HepG2 (cell line): ENCODE results near the gene CCZ1B. TPM values are rescaled to one million over a fixed set of nuclear protein-coding genes. Genes with fewer than 3 reads are reported as not detected.
"Not testable (repeated sequence)": the region's sequence is repeated elsewhere in the genome, so short reads cannot be mapped to it uniquely, and the experiment has no call there.

Experiments
- ATAC-seq: fragments of 200-7000 bp; cut with Tn5 transposase; 3 replicates; pipeline ENCODE4 v1.9.1; 2020; ENCODE audit warnings: mild to moderate bottlenecking, moderate library complexity
- BruUV-seq: library from RNA; stranded (reverse); fragments of 400-500 nt; replicated peaks from 2 replicates; lab custom pipeline; 2021; lab: Mats Ljungman, UMichigan
- CTCF ChIA-PET: fragments of 300-600 bp; formaldehyde crosslinking; extraction: SDS; loops from one replicate; lab custom pipeline; 2021; ENCODE audit warnings: low total read pairs, inconsistent platforms, low intra/inter-chr PET ratio; lab: Yijun Ruan, JAX
- POLR2A ChIA-PET: fragments of 350-600 bp; sonication (Branson Sonifier 250); formaldehyde crosslinking; loops from one replicate; lab custom pipeline; 2020; ENCODE audit warnings: antibody characterized with exemption, inconsistent platforms; lab: Yijun Ruan, JAX
- DNase-seq: peaks from one replicate; pipeline ENCODE4 v3.0.0-alpha.2; 2015; ENCODE audit warnings: low spot score
- FAIRE-seq: peaks from 3 replicates; lab custom pipeline; 2011; peaks lifted over from hg19 to GRCh38; lab: Jason Lieb, UNC
- H2AFZ ChIP-seq: one replicate; pipeline ENCODE4 v1.6.1; 2011; ENCODE audit warnings: low read length, inconsistent platforms
- H3K27ac ChIP-seq: fragments of 300-600 bp; 3 replicates; pipeline ENCODE4 v1.8.0; 2011; ENCODE audit warnings: mixed run types, mild to moderate bottlenecking, mixed read lengths, low read length, inconsistent platforms; ENCODE audit not compliant: insufficient read depth; ENCODE audit errors: extremely low read length
- H3K27me3 ChIP-seq, 2 experiments: fragments of 200-600 bp in 1 of 2; 2 replicates in 1 of 2; 3 replicates in 1 of 2; pipeline versions ENCODE4 v1.6.0 to v1.8.0; 2011; ENCODE audit warnings: low read length in 2 of 2, mild to moderate bottlenecking in 2 of 2, moderate library complexity in 2 of 2, inconsistent platforms in 1 of 2; ENCODE audit not compliant: insufficient read depth in 2 of 2, control insufficient read depth in 1 of 2
- H3K36me3 ChIP-seq, 2 experiments: fragments of 200-600 bp in 1 of 2; replicated peaks in 1 of 2; 2 replicates in 1 of 2; 3 replicates in 1 of 2; pipeline versions ENCODE4 v1.5.1 to v1.8.0; 2011; ENCODE audit warnings: low read length in 2 of 2, inconsistent platforms in 1 of 2; ENCODE audit not compliant: insufficient read depth in 2 of 2, control insufficient read depth in 1 of 2
- H3K4me1 ChIP-seq: 2 replicates; pipeline ENCODE4 v1.5.1; 2012; ENCODE audit warnings: low read length, inconsistent platforms; ENCODE audit not compliant: insufficient read depth
- H3K4me2 ChIP-seq: 2 replicates; pipeline ENCODE4 v1.6.0; 2011; ENCODE audit warnings: low read depth, low read length, inconsistent platforms
- H3K4me3 ChIP-seq, 3 experiments: fragments of 200-600 bp in 1 of 3; sonication (generic), shearing (Covaris generic) in 1 of 3; replicated peaks in 1 of 3; 2 replicates each; pipeline ENCODE4 v1.5.1; 2011 to 2016; ENCODE audit warnings: low read length in 3 of 3, inconsistent platforms in 2 of 3, low read depth in 2 of 3, mild to moderate bottlenecking in 2 of 3, control low read depth in 1 of 3, mixed read lengths in 1 of 3; ENCODE audit not compliant: insufficient read depth in 1 of 3
- H3K79me2 ChIP-seq: one replicate; pipeline ENCODE4 v1.6.1; 2011; ENCODE audit warnings: low read length, inconsistent platforms; ENCODE audit not compliant: insufficient read depth
- H3K9ac ChIP-seq: 2 replicates; pipeline ENCODE4 v1.6.0; 2011; ENCODE audit warnings: mild to moderate bottlenecking, low read depth, low read length, inconsistent platforms; ENCODE audit not compliant: insufficient read depth
- H3K9me3 ChIP-seq: 2 replicates; pipeline ENCODE4 v1.5.1; 2012; ENCODE audit warnings: mild to moderate bottlenecking, low read length
- H4K20me1 ChIP-seq: 2 replicates; pipeline ENCODE4 v1.6.0; 2011; ENCODE audit warnings: inconsistent platforms, mild to moderate bottlenecking, low read length, moderate library complexity; ENCODE audit not compliant: insufficient read depth
- YEATS4 ChIP-seq: sonication (generic); formaldehyde crosslinking; IDR thresholded peaks from 2 replicates; pipeline ENCODE4 v1.4.0; 2020; ENCODE audit warnings: missing genetic modification reagents, borderline replicate concordance
- ZMYM4 ChIP-seq: sonication (generic); formaldehyde crosslinking; IDR thresholded peaks from 2 replicates; pipeline ENCODE4 v1.8.1; 2023; ENCODE audit warnings: mild to moderate bottlenecking, missing genetic modification reagents
- ZNF574 ChIP-seq: sonication (generic); formaldehyde crosslinking; IDR thresholded peaks from 2 replicates; pipeline ENCODE4 v1.4.0; 2020; ENCODE audit warnings: missing genetic modification reagents
- ZNF652 ChIP-seq: IDR thresholded peaks from 2 replicates; pipeline ENCODE4 v1.6.1; 2016; ENCODE audit warnings: low read depth, borderline replicate concordance
- WGBS: methylation state at CpG from one replicate; pipeline ENCODE4 v1.1.6; 2017; ENCODE audit warnings: low lambda C conversion rate; 5-methylcytosine and 5-hydroxymethylcytosine counted together
- in situ Hi-C: cut with HindIII; loops from 2 replicates; pipeline ENCODE4 v1.10.0; 2017; ENCODE audit warnings: low pct_unique_long_range_greater_than_20kb; ENCODE audit not compliant: extremely low pct_ligation_motif_present
- intact Hi-C: fragments of 100-400 bp; cut with micrococcal nuclease; formaldehyde crosslinking; loops from one replicate; pipeline ENCODE4 v1.10.0; 2022; ENCODE audit not compliant: unreplicated experiment
- polyA plus RNA-seq, 8 experiments: library from polyadenylated mRNA; depleted of rRNA in 3 of 8; stranded (reverse) in 7 of 8; unstranded in 1 of 8; fragments of >200 nt; fragmentation: Illumina TruSeq in 4 of 8; extraction: Trizol in 4 of 8; gene quantifications; 2 replicates each; pipeline versions ENCODE4 v1.2.1 to v1.2.3, GENCODE V29; 2011 to 2016; ENCODE audit warnings: low read depth in 4 of 8, missing spikeins in 1 of 8, mixed read lengths in 1 of 8; ENCODE audit not compliant: insufficient read depth in 1 of 8
- total RNA-seq, 5 experiments: library from RNA; depleted of rRNA; stranded (reverse); fragments of >200 nt; fragmentation: Illumina TruSeq; extraction: Trizol; gene quantifications; 2 replicates each; pipeline ENCODE4 v1.2.3, GENCODE V29; 2016; ENCODE audit warnings: low read depth in 1 of 5

CCZ1B gene
- total and polyA plus RNA-seq, 2 of the 13 experiments (the other 11 are each of a cell fraction or from before 2014, with no cell fraction given) = 24.4 to 50.0 TPM

DNA sequence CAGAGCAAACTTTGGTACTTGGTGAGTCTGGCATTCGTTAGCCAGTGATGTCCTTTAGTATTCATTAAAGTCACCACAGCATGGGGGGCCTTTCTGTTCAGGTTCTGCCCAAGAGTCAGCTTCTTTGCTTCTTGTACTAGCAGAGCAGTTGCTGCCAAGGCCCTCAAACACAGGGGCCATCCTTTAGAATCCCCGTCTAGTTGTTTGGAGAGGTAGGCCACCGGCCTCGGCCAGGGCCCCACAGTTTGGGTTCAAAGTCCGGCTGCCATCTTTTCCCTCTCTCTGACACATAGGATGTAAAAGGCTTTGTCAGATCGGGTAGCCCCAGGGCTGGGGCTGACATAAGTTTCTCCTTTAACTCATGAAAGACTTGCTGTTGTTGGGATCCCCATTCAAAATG is 17.6 kb upstream of the CCZ1B start (continued):
- 0 out of 2 replicates have a peak, but pooled peaks have one; percentile 24 for TF ChIP-seq ZNF574 (CRISPR knock-in tag)

GRCh38 chr7:6843092-6843491 is 17.0 kb upstream of the CCZ1B start:
- H4K20me1 ChIP-seq, H3K79me2 ChIP-seq, POLR2A ChIA-PET, H3K9me3 ChIP-seq, H3K27ac ChIP-seq, BruUV-seq, in situ Hi-C loops, DNase-seq, ATAC-seq, H3K36me3 ChIP-seq, H3K27me3 ChIP-seq, CTCF ChIA-PET, FAIRE-seq, intact Hi-C loops, H2AFZ ChIP-seq: not testable (repeated sequence)
- peak overlapping the region in 1 of 3 experiments; percentile 40; a peak in 2 of 6 replicates for H3K4me3 ChIP-seq
- WGBS = 23% methylated on average over 5 of the region's 5 CpGs
- H3K4me2 ChIP-seq = peak overlapping the region; percentile 72
- peak overlapping the region; percentile 39 for H3K9ac ChIP-seq
- peaks cover 36% of the 10 kb centered on the region for H3K4me1 ChIP-seq
- peak; percentile 96 for TF ChIP-seq ZNF652 (CRISPR knock-in tag)
- TF ChIP-seq YEATS4 (CRISPR knock-in tag) = peak; percentile 49; the same call in 1 of the 2 replicates
- peak; percentile 1; the same call in 1 of the 2 replicates for TF ChIP-seq ZMYM4 (CRISPR knock-in tag)

DNA sequence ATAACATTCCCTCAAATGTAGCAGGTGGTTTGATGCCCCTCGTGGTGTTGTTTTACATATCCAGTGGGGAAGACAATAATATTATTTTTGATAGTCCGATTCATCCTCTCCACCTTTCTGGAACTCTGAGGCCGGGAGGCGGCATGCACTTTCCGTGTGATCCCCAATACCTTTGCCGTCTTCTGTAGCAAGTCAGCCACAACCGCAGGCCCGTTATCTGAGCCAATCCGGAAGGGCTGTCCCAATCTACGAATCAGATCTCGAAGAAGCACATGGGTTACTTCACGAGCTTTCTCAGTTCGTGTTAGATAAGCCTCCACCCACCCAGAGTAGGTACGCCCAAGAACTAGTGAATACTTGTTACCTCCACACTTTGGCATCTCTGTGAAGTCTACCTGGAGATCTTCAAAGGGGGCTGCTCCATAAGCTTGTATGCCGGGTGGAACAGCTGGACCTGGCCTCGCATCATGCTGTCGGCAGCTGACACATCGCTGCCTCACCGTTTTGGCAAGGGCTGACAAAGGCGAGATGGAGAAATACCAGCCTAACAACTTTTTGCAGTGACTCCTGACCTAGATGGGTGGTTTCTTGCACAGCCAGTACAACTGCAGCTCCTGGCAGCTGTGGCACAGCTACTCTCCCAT is 16.3 kb upstream of the CCZ1B start:
- ATAC-seq, DNase-seq, H3K9me3 ChIP-seq, H4K20me1 ChIP-seq, H3K27ac ChIP-seq, H3K9ac ChIP-seq, CTCF ChIA-PET, in situ Hi-C loops, H2AFZ ChIP-seq, H3K4me2 ChIP-seq, FAIRE-seq, H3K27me3 ChIP-seq, POLR2A ChIA-PET, H3K4me3 ChIP-seq, H3K79me2 ChIP-seq, intact Hi-C loops, BruUV-seq, H3K36me3 ChIP-seq: not testable (repeated sequence)
- 81% methylated on average over 14 of the region's 20 CpGs for WGBS
- peaks cover 36% of the 10 kb centered on the region for H3K4me1 ChIP-seq

DNA sequence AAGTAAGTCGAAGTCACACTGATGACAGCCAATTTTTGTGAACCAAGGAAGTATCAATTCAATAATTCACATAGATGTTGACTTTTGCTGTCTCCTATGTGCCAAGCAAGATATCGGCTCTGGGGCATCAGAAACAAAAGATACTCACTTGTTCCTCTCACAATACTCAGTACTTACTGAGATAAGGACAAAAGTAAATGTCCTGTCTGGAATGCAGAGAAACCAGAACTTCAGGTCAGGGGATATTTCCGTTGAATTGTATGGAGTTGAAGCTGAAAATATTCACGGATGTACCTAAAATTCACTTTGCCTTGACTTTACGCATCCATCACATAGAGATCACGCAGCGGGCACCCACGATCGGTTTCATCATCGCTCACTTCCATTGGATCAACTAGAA is 11.0 kb upstream of the CCZ1B start:
- H3K27me3 ChIP-seq, H3K36me3 ChIP-seq, CTCF ChIA-PET, H3K9ac ChIP-seq, H3K9me3 ChIP-seq, BruUV-seq, in situ Hi-C loops, H4K20me1 ChIP-seq, H3K4me3 ChIP-seq, DNase-seq, H3K4me1 ChIP-seq, H2AFZ ChIP-seq, intact Hi-C loops, POLR2A ChIA-PET, FAIRE-seq, H3K4me2 ChIP-seq, ATAC-seq, H3K79me2 ChIP-seq, H3K27ac ChIP-seq: not testable (repeated sequence)
- WGBS = 83% methylated on average over 10 of the region's 10 CpGs
